Measurements from ENCODE around the gene DYNC1LI1.
"Not testable (repeated sequence)": the region's sequence is repeated elsewhere in the genome, so short reads cannot be mapped to it uniquely, and the experiment has no call there.

DYNC1LI1 gene

DNA sequence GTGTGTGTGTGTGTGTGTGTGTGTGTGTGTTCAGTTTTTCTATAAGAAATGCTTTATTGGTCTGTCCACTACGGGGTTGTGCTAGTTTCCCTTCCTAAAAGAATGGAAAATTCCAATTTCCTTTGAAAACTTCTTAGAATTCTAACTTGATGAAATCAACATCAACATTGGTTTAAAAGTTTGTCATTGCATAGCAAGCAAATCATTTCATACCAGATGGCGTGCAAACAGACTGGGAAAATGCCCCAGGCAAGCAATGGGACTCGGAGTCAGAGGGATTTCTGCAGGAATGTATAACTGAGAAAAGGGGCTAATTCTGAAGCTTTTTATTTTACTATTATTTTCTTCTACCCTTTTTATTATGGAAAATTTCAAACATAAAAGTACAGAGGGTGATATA is 13.1 kb upstream of the DYNC1LI1 start:
- DNase-seq (ENCODE audit: low read depth), result no peak

DNA sequence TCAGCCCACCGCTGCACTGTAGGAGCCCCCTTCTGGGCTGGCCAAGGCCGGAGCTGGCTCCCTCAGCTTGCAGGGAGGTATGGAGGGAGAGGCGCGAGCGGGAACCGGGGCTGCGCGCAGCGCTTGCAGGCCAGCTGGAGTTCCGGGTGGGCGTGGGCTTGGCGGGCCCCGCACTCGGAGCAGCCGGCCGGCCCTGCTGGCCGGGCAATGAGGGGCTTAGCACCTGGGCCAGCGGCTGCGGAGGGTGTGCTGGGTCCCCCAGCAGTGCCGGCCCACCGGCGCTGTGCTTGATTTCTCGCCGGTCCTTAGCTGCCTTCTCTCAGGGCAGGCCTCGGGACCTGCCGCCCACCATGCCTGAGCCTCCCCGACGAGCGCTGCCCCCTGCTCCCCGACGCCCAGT is 8.0 kb upstream of the DYNC1LI1 start:
- DNase-seq (ENCODE audit: low read depth), result not testable (repeated sequence)

DNA sequence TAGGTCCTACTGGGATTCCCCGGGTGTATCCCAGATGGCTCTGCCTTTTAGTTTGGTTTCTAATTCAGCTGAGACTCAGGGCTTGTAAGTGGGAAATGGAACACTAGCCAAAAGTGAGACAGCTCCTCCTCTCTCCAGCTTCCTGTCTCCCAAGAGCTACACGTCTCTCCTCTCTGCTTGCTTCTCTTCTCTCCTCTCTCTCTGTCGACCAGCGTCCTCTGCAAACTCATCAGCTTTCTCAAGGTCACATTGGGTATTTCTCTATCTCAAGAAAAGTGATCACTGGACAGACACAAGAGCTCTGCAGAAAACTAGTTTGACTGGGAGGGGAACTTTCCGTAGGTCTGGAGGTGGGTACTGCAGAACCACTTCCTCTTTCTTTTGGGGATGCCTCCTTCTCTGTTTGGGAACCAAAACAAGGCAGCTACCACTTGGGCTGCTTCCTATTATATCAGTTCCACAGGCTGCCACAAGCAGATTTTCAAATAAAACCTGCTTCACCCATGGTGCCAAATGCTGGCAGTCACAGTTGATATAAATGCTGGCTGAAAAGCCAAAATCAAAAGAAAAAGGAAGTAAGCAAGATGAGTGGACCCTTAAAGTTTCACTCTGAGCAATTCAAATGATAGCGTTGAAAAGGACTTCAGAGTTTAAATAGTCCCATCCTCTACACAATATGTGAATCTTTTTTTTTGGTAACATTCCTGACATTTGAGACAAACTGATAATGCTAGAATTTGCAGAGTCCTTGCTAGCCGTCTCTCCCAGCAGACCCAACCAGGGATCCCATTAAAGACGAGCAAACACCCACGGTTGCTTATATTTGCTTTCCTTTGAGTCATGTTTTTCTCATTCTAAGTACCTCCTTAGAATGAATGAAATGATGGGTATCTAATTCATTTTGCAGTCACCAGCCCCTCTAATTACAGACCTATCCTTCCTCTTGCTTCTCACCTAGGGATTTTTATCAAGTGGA is 7.2 kb upstream of the DYNC1LI1 start:
- no peak for DNase-seq (ENCODE audit: low read depth)

DNA sequence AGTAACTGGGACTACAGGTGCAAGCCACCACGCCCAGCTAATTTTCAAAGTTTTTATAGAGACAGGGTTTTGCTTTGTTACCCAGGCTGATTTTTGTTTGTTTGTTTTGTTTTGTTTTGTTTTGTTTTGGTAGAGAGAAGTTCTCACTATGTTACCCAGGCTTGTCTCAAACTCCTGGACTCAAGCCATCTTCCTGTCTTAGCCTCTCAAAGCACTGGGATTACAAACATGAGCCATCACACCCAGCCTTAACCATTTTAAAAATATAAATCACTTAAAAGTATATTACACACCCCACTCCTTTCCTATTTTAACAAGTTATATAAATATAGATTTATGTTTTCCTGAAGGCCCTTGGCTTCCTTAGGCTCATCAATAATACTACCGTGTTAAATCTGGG is 6.5 kb upstream of the DYNC1LI1 start:
- no peak for DNase-seq (ENCODE audit: low read depth)

DNA sequence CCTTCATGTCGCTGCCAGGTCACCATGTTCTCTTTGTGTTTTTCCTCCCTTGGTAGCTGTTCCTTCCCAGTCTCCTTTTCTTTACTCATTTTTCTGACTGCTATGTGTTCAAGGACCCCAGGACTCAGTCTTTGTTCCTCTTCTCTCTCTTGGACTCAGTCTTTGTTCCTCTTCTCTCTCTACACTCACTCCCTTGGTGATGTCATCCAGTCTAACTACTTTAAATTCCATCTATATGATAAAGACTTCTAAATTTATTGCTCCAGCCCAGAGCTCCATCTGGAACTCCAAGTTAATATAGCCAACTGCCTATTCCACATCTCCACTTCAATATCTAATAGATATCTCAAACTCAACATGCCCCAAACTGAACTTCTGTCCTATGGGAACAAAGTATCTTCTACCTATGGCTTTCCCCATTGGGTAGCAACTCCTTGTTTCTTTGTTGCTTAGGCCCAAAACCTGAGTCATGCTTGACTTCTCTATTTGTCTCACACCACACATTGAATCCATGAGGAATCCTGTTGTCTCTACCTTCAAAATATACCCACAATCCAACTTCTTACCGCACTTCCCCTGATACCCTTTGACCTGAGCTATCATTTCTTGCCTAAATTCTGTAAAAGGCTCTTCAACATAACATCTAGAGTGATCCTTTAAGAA is 4.9 kb upstream of the DYNC1LI1 start:
- DNase-seq (ENCODE audit: low read depth), result no peak

DNA sequence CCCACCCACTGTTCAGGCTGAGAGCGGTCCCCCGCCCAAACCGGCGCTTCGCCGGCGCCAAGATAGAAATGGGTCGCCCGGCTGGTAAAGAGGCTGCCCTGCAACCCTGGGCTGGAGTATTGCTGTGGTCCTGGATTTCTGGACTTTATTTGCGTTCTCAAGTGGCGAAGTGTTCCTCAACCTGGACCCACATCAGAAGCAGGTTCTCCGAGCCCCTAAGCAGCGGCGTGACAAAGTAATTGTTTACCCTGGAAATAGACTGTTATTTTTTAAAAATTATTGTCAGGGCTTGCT is 481 bp upstream of the DYNC1LI1 start:
- no peak for DNase-seq (ENCODE audit: low read depth)

DNA sequence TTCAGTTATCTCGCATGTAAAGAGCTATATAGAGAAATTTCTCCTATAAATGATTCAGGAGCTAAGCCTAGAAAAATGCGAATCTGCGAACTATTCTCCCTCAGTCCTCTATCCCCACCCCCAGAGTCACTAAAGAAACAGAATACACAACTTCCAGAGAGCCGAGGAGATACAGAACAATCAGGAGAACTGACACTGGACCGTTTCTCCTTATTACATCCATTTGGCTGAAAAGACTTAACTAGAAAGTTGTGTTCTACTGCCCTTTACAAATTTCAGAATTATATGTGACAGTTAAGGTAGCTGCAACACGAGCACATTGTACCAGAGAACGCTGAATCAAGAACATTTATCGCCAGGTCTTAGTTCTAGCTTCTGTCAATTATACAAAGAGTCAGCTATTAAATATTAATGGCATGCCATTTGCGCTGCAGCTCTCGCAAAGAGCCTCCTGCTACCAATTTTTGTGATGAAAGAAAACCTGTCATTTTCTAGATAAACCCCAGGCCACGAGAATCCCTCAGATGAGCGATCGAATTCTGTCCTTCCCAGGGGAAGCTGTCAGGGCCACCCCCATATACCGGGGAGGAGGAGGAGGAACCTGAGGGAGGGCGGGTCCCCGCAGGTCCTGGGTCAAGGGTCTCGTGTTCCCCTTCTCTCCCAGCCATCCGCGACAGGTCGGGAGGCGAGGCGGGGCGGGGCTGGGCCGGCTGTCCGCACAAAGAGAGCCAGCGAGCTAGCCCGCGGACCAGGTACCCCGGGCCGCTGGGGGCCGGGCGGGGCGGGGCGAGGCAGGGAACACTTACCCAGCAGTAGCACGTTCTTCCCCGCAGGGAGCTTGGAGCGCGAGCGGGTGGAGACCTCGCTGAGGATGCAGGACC is 878 bp downstream of the DYNC1LI1 start:
- peak; percentile 29 for DNase-seq (ENCODE audit: low read depth)

DNA sequence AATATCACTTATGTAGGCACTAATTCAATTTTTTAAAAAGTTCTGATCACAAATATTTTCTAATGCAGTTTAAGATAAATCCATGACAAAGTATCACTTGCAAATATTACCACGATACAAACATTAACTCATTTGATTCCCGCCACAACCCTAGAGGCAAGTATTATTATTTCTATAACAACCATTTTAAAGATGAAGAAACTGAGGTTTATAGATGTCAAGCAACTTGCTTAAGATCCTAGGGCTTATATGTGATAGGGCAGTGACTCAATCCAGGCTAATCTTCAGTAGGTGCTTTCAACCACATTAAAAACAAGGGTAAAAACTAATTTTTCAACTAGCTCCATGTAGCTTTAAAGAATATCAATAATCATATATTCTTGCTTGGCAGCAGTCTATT is 1.7 kb downstream of the DYNC1LI1 start:
- DNase-seq (ENCODE audit: low read depth), result no peak

DNA sequence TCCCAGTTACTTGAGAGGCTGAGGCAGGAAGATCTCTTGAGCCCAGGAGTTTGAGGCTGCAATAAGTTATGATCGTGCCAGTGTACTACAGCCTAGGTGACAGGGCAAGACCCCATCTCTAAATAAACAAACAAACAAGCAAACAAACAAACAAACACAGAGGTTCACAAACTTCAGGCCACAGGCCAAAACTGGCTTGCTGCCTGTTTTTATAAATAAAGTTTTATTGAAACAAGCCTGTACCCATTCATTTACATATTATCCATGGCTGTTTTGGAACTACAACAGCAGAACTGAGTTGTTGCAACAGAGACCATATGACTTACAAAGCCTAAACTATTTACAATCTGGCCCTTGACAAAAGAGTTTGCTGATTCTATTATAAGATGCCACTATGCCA is 6.5 kb downstream of the DYNC1LI1 start:
- no peak for DNase-seq (ENCODE audit: low read depth)

DNA sequence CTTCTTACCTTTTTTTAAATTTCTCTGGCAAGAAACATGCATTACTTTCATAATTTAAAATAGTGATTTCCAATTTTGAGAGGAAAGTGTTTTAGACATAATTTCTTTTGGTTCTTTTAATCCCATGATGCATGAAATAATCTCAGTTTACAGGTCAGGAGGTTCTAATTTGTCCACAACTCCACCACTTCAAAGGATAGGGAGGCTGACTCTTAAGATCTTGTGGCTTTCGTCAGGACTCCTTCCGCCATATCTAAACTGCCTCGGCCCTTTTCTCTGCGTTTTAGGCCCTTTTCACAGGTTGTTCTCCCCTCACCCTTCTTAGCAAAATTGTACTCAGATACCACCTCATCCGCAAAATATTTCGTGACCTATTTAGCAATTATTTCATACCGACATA is 8.0 kb downstream of the DYNC1LI1 start:
- DNase-seq (ENCODE audit: low read depth), result no peak

DNA sequence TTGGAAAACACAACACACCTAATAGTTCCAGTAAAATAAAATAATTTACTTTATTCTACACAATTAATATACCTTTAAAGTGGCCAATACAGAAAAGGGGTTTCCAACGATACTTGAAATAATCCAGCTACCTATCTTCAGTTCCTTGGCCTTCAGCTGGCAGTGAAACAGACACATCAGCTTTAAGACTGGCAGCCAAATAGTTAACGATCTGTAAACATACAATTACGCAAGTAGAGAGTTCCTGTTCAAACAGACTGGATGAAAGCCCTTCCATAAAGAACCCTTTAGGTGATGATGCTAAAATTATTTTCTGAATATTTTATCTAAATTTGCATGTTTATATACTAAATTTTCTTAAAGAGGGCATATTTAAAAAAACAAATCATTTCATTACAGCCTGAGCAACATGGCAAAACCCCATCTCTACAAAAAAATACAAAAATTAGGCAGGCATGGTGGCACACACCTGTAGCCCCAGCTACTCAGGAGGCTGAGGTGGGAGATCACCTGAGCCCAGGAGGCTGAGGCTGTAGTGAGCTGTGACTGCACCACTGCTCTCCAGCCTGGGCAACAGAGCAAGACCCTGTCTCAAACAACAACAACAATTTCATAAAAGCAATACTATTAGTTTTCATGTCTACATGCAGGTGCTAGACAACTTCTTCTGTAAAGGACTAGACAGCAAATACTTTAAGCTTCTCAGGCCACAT is 12.9 kb downstream of the DYNC1LI1 start:
- no peak for DNase-seq (ENCODE audit: low read depth)

DNA sequence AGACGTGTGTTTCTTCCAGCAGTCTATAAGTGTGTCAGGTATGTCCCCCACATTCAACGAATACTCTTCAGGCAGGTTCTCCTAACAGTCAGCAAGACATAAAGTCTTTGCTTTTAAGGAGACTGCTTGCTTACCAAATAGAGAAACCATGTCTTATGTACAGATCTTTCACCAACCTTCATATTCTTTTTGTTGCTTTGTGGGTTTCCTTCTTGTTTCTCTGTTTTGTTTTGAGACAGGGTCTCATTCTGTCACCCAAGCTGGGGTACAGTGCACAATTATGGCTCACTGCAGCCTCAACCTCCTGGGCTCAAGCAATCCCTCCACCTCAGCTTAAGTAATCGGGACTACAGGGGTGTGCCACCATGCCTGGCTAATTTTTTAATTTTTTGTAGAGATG is 14.3 kb downstream of the DYNC1LI1 start:
- DNase-seq (ENCODE audit: low read depth), result no peak

DNA sequence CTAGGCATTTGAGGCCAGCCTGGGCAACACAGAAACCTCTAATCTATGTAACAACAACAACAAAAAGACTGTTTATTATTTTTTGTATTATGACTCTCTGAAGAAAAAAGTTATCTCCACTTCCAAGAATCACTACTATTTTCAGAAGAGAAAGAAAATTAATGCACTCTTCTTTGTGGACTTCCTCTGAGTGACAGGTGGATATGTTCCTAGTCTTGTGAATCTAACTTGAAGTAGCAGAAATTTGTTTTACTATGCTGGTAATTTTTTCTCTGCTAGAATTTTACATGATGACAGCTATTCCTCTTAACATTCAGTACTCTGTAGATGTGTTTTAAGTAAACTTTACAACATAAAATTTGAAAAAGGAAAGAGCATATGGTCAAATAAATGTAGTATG is 16.7 kb downstream of the DYNC1LI1 start:
- DNase-seq (ENCODE audit: low read depth), result no peak

DNA sequence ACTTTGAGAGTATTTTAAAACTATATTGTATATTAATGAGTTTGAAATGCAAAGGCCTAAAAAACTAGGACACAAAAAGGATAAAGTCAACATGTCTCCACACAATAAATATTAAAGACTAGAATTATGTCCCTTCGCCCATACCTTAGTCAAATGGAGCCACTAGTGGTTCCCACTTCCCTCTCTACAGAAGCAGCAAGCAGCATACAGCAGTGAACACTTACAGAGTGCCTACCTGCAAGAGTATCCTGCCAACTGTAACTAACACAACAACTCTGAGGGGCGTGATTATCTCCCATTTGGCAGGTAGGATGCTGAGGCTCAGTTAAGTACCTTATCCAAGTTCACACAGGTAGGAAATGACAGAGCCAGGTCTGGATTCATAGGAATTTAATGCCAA is 17.2 kb downstream of the DYNC1LI1 start:
- no peak for DNase-seq (ENCODE audit: low read depth)

DNA sequence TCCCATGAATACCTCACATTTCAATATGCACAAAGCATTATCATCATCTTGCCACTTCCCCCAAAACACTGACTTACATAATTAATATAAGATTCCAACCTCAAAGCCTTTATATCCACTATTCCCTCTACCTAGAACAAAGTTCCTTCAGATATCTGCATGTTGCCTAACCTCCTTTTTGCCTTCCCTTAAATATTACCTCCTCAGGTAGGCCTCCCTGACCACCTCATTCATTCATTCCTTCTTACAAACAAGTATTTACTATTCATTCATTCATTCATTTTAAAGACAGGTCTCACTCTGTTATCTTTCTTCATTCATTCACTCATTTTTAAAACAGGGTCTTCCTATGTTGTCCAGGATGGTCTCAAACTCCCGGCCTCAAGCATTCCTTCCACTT is 18.6 kb downstream of the DYNC1LI1 start:
- DNase-seq (ENCODE audit: low read depth), result no peak

DNA sequence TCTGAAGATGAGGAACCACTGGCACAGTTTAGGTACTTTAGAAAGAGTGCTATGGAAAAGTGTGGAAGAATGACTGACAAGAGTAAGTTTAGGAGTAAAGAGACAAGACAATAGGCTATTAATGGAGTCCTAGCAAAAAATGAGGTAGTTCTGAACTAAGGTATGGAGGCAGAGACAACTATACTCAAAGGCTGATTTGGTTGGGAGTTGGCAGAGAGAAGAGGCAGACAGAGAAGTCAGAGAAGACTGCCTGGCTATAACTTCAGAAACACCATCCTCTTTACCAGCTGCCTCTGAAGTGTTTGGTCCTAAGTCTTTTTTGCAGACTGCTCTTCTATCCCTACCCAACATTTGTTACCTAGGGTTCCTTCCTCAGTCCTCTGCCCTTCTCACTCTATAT is 19.2 kb downstream of the DYNC1LI1 start:
- DNase-seq (ENCODE audit: low read depth), result no peak

DNA sequence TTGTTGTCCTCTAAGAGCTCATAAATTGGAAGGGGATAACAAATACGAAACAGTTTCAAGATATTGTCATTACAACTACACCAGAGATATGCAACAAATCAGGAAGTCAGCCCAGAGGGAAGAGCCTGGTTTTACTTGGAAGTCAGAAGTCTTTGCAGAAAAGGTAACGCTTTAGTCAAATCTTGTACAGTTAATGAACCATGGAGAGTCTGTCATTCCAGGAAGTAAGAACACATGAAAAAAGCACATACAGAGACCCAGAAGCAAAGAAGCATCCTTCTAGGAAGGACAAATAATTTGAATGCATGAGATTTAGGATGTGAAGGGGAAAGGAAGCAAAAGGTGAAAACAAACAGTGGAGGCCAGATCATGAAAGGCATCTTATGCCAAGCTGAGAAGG is 19.6 kb downstream of the DYNC1LI1 start:
- no peak for DNase-seq (ENCODE audit: low read depth)

DNA sequence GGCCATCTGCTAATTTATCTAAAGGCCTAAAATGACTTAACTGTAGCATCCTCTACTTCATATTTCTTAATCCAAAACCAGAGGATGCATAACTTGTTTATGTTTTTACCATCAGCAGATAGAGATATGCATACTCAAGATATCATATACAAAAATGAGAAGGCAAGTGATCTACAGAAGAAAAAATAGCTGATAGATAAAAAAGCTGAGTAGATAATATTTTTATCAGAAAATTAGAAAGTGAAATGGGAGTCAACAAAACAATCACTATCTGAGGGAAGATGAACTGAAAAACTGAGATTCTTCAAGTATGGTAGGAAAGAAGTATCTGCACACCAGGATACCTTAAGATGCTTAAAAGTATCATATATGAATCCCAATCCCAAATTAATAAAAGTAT is 25.4 kb downstream of the DYNC1LI1 start:
- no peak for DNase-seq (ENCODE audit: low read depth)

DNA sequence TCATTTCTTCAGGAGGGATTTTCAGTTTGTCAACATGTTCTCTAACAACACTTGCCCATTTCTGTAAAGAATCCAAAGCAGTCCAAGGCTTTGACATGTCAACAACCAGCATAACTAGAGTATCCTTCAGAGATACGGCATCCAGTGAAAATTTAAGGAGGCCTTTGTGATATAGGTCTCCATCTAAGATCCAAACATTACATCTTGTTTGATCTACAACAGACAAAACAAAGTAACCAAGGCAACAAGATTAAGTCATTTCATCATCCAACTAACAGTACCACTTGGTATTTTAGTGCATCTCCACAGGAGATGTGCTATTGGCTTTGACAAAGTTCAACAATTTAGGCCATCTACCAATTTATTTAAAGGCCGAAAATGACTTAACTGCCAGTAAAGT is 25.8 kb downstream of the DYNC1LI1 start:
- no peak for DNase-seq (ENCODE audit: low read depth)

DNA sequence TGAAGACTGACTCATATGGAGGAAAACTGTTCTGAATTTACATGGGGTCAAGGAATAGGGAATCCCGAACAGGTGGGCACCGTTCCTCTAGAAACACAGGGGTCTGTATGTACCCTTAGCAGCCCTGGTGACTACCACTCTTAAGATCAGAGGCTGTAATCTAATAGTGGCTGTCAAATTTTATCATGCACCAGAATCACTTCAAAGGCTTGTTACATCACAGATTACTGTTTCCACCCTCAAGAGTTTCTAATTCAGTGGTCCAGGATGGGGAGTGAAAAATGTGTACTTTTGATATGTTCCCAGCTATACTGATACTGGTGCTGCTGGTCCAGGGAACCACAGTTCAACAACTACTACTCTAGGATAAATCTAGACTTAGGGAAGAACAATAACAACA is 27.9 kb downstream of the DYNC1LI1 start:
- no peak for DNase-seq (ENCODE audit: low read depth)

DNA sequence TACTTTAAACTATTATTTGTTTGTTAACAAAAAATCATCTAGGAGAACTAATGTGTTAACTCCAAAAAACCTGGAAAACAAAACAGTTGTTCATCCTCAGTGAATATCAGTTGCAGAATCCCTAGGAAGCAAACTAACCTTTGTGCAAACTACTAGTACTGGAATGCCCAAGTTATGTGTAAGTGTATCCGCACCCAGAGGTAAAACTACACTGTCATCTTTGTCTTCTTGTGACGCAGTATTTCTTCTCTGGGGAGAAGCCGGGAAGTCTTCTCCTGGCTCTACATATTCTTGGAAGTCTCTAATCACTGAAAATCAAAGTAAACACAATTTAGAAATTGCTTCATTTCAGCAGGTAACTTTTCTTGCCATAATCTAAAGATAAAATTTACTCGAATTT is 29.8 kb downstream of the DYNC1LI1 start:
- DNase-seq (ENCODE audit: low read depth), result no peak

DNA sequence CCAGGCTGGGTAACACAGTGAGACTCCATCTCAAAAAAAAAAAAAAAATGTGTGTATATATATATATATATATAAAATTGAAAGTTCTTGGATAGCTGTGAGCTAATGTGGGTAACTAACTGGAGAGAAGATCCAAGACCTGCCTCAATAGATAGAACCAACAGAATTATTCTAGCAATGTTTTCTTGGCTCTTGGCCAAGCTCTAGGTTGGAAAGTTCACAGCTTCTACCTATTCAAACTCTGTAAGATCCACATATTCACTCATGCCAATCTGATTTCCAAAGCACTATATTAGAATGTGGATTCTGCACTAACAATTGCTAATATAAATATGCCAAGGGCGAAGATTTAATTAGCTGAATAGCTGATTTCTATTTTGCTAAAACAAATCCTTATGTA is 38.2 kb downstream of the DYNC1LI1 start:
- no peak for DNase-seq (ENCODE audit: low read depth)

All from T-helper 22 cell (primary cell).